GM23248 (cell line): ENCODE measurements around the gene ZDHHC5. TPM values are rescaled to one million over a fixed set of nuclear protein-coding genes. Genes with fewer than 3 reads are reported as not detected.
"Not testable (repeated sequence)": the region's sequence is repeated elsewhere in the genome, so short reads cannot be mapped to it uniquely, and the experiment has no call there.

Experiments
- DNase-seq: peaks from one replicate; pipeline ENCODE4 v3.0.0-alpha.2; 2015
- H2AFZ ChIP-seq: fragments of 200-600 bp; sonication (generic); 2 replicates; pipeline ENCODE4 v1.6.1; 2016; ENCODE audit warnings: antibody characterized with exemption
- H3F3A ChIP-seq: fragments of 200-600 bp; sonication (generic); 2 replicates; pipeline ENCODE4 v1.6.1; 2016; ENCODE audit warnings: mild to moderate bottlenecking, antibody characterized with exemption, mixed run types; ENCODE audit not compliant: insufficient read depth
- H3K27ac ChIP-seq: fragments of 200-600 bp; sonication (generic); 2 replicates; pipeline ENCODE4 v1.5.1; 2016; ENCODE audit warnings: mild to moderate bottlenecking
- H3K27me3 ChIP-seq: fragments of 200-600 bp; sonication (generic); replicated peaks from 2 replicates; pipeline ENCODE4 v1.6.1; 2016; ENCODE audit warnings: mild to moderate bottlenecking; ENCODE audit not compliant: insufficient read depth
- H3K36me3 ChIP-seq: fragments of 200-600 bp; sonication (generic); 2 replicates; pipeline ENCODE4 v1.6.1; 2016; ENCODE audit warnings: low read depth, mild to moderate bottlenecking
- H3K4me1 ChIP-seq: fragments of 200-600 bp; sonication (generic); 2 replicates; pipeline ENCODE4 v1.6.1; 2016; ENCODE audit warnings: mild to moderate bottlenecking; ENCODE audit not compliant: insufficient read depth
- H3K4me2 ChIP-seq: fragments of 200-600 bp; sonication (generic); one replicate; pipeline ENCODE4 v1.6.1; 2016; ENCODE audit warnings: mild to moderate bottlenecking; ENCODE audit not compliant: unreplicated experiment
- H3K4me3 ChIP-seq: fragments of 200-600 bp; sonication (generic); 2 replicates; pipeline ENCODE4 v1.5.1; 2016; ENCODE audit warnings: mild to moderate bottlenecking
- H3K79me2 ChIP-seq: fragments of 200-600 bp; sonication (generic); 2 replicates; pipeline ENCODE4 v1.6.1; 2016; ENCODE audit warnings: mild to moderate bottlenecking; ENCODE audit not compliant: insufficient read depth
- H3K9ac ChIP-seq: fragments of 200-600 bp; sonication (generic); 2 replicates; pipeline ENCODE4 v1.6.1; 2016; ENCODE audit warnings: mild to moderate bottlenecking
- H3K9me2 ChIP-seq: fragments of 200-600 bp; sonication (generic); 2 replicates; pipeline ENCODE4 v1.6.1; 2016; ENCODE audit warnings: mixed run types, mild to moderate bottlenecking, moderate library complexity; ENCODE audit not compliant: insufficient read depth
- H3K9me3 ChIP-seq: fragments of 200-600 bp; sonication (generic); one replicate; pipeline ENCODE4 v1.6.1; 2017; ENCODE audit warnings: low read depth
- H4K20me1 ChIP-seq: fragments of 200-600 bp; sonication (generic); 2 replicates; pipeline ENCODE4 v1.6.0; 2016; ENCODE audit not compliant: insufficient read depth
- EZH2 ChIP-seq: fragments of 200-600 bp; sonication (generic); IDR thresholded peaks from 2 replicates; pipeline ENCODE4 v1.6.1; 2018; ENCODE audit warnings: antibody characterized with exemption, mild to moderate bottlenecking; ENCODE audit not compliant: insufficient read depth, poor library complexity, severe bottlenecking
- EZH2phosphoT487 ChIP-seq: fragments of 200-600 bp; sonication (generic); IDR thresholded peaks from 2 replicates; pipeline ENCODE4 v1.6.1; 2018; ENCODE audit warnings: antibody characterized with exemption, moderate library complexity, mild to moderate bottlenecking, low read depth; ENCODE audit not compliant: insufficient read depth
- WGBS, 2 experiments: methylation state at CpG; one replicate each; pipeline ENCODE4 v1.1.6; 2015 to 2017; ENCODE audit warnings: low lambda C conversion rate in 2 of 2, low coverage in 1 of 2; ENCODE audit errors: missing lambda C conversion rate in 2 of 2; 5-methylcytosine and 5-hydroxymethylcytosine counted together
- in situ Hi-C: fragments of 300-500 bp; cut with MboI; formaldehyde crosslinking; loops from 2 replicates; pipeline ENCODE4 v1.15.0; 2020
- polyA plus RNA-seq: library from polyadenylated mRNA; unstranded; fragments of >200 nt; fragmentation: Nextera tagmentation; extraction: Ambion mirVana; gene quantifications from 2 replicates; pipeline ENCODE4 v1.2.1, GENCODE V29; 2016
- total RNA-seq: library from RNA; depleted of rRNA; stranded (reverse); fragments of >200 nt; shearing (Covaris generic); gene quantifications from 2 replicates; pipeline ENCODE4 v1.2.3, GENCODE V29; 2014

ZDHHC5 gene
- total and polyA plus RNA-seq, 2 experiments from 2014 or later = 35.8 to 52.5 TPM

DNA sequence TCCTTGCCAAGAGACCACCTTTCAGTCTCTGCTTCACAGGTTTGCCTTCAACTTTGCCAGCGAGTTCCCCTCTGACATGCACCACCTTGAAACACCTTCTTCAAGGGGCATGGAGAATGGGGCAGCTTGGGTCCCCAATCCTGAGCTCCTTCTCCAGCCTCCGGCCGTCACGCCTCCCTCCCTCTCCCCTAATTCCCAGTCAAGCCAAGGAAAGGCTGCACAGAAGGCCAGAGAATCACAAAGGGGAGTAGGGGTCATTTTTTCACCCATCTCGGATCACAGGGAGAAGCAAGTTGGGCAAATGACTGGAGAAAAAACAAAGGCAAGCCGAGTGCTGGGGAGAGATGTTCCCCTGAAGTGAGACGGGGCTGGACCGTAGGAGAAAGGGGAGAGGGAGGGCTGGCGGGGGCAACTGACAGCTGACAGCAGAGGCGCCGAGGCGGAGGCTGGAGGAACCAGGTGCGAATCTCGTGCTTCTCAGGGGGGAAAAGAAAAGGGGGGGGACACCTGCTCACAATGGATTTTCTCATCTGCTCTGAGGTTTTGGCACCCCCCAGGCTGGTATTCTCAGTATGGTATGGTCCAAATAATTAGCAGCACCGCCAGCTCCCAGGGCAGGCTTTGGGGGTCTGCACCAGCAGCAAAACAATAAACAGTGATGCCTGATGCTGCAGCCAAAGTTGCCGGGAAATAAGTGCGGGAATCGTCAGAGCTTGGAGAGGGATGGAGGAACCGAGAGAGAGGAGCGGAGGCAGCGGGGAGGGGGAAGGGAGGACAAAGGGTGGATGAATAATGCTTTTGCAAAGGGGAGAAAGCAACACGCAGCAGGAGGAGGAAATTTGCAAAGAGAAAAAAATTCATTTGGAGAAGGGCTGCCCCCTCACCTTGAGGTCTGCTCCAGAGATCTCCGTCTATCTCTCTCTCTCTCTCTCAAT is 18.8 kb upstream of the ZDHHC5 start:
- Histone ChIP-seq H3F3A (peaks cover 17% of the 10 kb centered on the region), H3K4me2 (peak overlapping the region; percentile 98), H3K4me1 (peaks cover 26% of the 10 kb centered on the region), H2AFZ (no peak overlapping the region), H3K27ac (peak overlapping the region; percentile 38; the same call in 1 of the 2 replicates), H3K9ac (peak overlapping the region; percentile 70), H3K9me2 (no peaks in the 10 kb centered on the region), H3K4me3 (peak overlapping the region; percentile 79), H3K36me3 (no peaks in the 10 kb centered on the region), H3K79me2 (no peaks in the 10 kb centered on the region), H4K20me1 (no peaks in the 10 kb centered on the region; the same call in 1 of the 2 replicates), H3K9me3 (no peaks in the 10 kb centered on the region), H3K27me3 (no peaks in the 10 kb centered on the region)
- DNase-seq = peak; percentile 68
- in situ Hi-C loops = no loop called here
- TF ChIP-seq EZH2phosphoT487 = no peak
- no peak for TF ChIP-seq EZH2
- 4 to 5% methylated on average over 21 to 23 of the region's 23 CpGs for WGBS, 2 experiments

DNA sequence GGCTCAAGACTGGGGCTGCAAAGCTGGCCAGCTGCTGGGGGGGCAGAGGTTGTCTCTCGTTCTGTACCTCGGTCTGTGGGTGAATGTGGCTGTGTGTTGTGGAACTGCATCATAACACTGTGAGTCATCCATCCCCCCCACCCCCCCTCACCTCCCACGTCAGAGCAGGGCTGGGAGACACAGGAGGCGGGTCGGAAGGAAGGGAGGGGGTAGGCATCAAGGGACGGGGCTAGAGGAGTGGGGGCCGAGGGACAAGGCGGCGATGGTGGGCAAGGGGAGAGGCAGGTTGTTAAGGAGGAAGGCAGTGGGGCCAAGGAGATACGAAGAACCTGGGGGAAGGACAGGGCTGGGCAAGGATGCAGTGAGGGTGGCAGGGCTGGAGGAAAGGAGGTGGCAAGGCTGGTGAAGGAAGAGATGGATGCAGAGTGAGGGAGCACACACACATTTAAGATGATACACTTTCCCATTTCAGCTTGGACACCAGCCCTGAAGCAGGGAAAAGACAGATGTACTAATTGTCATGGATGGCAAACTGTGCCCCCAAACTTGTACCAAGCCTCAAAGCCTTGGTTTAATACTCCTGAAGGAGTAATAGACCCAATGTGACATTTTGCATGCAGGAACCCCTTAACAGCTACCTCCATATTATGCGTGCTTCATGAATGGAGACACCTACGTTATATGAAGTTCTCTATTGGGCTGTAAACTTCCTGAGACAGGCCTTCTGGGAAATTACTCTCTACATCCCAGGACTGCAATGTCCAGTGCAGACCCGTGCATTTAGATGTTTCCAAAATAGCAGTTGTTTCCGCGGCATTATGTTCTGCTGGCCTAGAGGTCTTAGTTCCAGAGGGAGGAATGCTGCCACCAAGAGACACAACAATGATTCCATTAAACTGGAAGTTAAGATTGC is 17.8 kb upstream of the ZDHHC5 start, which contains the start of gene YPEL4:
TSS of gene YPEL4 (minus strand) at position 87 of the 913 bp plus-strand sequence. CDS start 2,805 bp downstream, outside the sequence.
- H3K27me3 ChIP-seq = no peaks in the 10 kb centered on the region
- no peaks in the 10 kb centered on the region for H3K9me2 ChIP-seq
- peak; percentile 88 for DNase-seq
- WGBS, 2 experiments = 7 to 18% methylated on average over 6 to 15 of the region's 15 CpGs
- H3K4me1 ChIP-seq = peaks cover 26% of the 10 kb centered on the region
- no peaks in the 10 kb centered on the region for H3K36me3 ChIP-seq
- H3F3A ChIP-seq = peaks cover 11% of the 10 kb centered on the region; the same call in 1 of the 2 replicates
- TF ChIP-seq EZH2phosphoT487 (no peak), EZH2 (no peak)
- peak within 1 kb of the TSS; percentile 51; the same call in 1 of the 2 replicates for H2AFZ ChIP-seq
- no peaks in the 10 kb centered on the region for H3K9me3 ChIP-seq
- peak within 1 kb of the TSS; percentile 70 for H3K9ac ChIP-seq
- H3K79me2 ChIP-seq = no peaks in the 10 kb centered on the region
- in situ Hi-C loops = no loop called here
- H4K20me1 ChIP-seq = no peaks in the 10 kb centered on the region; the same call in 1 of the 2 replicates
- peak within 1 kb of the TSS; percentile 98 for H3K4me2 ChIP-seq
- H3K4me3 ChIP-seq = peak within 1 kb of the TSS; percentile 79
- peak within 1 kb of the TSS; percentile 38; the same call in 1 of the 2 replicates for H3K27ac ChIP-seq

DNA sequence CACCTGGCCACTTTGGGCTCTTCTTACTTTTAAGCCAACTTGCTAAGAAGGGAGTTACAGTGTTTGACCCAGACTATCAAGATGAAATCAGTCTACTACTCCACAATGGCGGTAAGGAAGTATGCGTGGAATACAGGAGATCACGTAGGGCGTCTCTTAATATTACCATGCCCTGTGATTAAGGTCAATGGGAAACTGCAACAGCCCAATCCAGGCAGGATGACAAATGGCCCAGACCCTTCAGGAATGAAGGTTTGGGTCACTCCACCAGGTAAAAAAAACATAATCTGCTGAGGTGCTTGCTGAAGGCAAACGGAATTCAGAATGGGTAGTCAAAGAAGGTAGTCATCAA is 17.2 kb upstream of the ZDHHC5 start:
- Histone ChIP-seq H3K9me3 (no peaks in the 10 kb centered on the region), H3K4me1 (peaks cover 26% of the 10 kb centered on the region), H3K9ac (no peak overlapping the region), H3F3A (peaks cover 11% of the 10 kb centered on the region; the same call in 1 of the 2 replicates), H3K4me3 (no peak overlapping the region), H3K27ac (no peak overlapping the region), H2AFZ (no peak overlapping the region), H4K20me1 (no peaks in the 10 kb centered on the region), H3K79me2 (no peaks in the 10 kb centered on the region), H3K4me2 (no peak overlapping the region), H3K9me2 (no peaks in the 10 kb centered on the region), H3K36me3 (no peaks in the 10 kb centered on the region), H3K27me3 (no peaks in the 10 kb centered on the region)
- no peak for DNase-seq
- 46 to 50% methylated on average over 5 of the region's 5 CpGs for WGBS, 2 experiments
- no peak for TF ChIP-seq EZH2
- TF ChIP-seq EZH2phosphoT487 = no peak
- in situ Hi-C loops = no loop called here

DNA sequence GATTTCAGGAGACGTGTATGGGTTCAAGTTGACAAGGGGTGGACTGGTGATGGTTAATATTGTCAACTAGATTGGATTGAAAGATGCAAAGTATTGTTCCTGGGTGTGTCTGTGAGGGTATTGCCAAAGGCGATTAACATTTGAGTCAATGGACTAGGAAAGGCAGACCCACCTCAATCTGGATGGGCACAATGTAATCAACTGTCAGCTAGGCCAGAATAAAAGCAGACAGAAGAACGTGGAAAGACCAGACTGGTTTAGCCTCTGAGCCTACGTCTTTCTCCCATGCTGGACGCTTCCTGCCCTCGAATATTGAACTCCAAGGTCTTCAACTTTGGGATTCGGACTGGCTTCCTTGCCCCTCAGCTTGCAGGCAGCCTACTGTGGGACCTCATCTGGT is 16.5 kb upstream of the ZDHHC5 start:
- no peak for TF ChIP-seq EZH2
- TF ChIP-seq EZH2phosphoT487 = no peak
- no peak overlapping the region for H3K4me3 ChIP-seq
- H3K79me2 ChIP-seq = no peaks in the 10 kb centered on the region
- no peaks in the 10 kb centered on the region for H3K36me3 ChIP-seq
- H3K4me2 ChIP-seq = no peak overlapping the region
- peaks cover 26% of the 10 kb centered on the region for H3K4me1 ChIP-seq
- H3K27ac ChIP-seq = no peak overlapping the region
- in situ Hi-C loops = no loop called here
- WGBS, 2 experiments = 50% methylated on average over 7 of the region's 7 CpGs
- no peaks in the 10 kb centered on the region for H3K9me2 ChIP-seq
- no peaks in the 10 kb centered on the region for H3K27me3 ChIP-seq
- peaks cover 11% of the 10 kb centered on the region for H3F3A ChIP-seq
- H3K9ac ChIP-seq = no peak overlapping the region
- no peak for DNase-seq
- H2AFZ ChIP-seq = no peak overlapping the region
- no peaks in the 10 kb centered on the region for H3K9me3 ChIP-seq
- H4K20me1 ChIP-seq = no peaks in the 10 kb centered on the region

DNA sequence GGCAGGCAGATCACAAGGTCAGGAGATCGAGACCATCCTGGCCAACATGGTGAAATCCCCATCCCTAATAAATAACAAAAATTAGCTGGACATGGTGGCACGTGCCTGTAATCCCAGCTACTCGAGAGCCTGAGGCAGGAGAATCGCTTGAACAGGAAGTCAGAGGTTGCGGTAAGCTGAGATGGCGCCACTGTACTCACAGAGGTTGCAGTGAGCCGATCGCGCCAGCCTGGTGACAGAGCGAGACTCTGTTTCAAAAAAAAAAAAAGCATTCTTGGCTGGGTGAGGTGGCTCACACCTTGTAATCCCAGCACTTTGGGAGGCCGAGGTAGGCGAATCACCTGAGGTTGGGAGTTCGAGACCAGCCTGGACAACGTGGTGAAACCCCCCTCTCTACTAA is 15.7 kb upstream of the ZDHHC5 start:
- H3K27ac ChIP-seq, H2AFZ ChIP-seq, DNase-seq, in situ Hi-C loops, H3K36me3 ChIP-seq, H3K9me3 ChIP-seq, H3K79me2 ChIP-seq, H3K9ac ChIP-seq, H4K20me1 ChIP-seq, H3K27me3 ChIP-seq, H3K9me2 ChIP-seq, H3K4me2 ChIP-seq, H3K4me3 ChIP-seq: not testable (repeated sequence)
- peaks cover 11% of the 10 kb centered on the region for H3F3A ChIP-seq
- WGBS, 2 experiments = 80 to 81% methylated on average over 14 of the region's 14 CpGs
- H3K4me1 ChIP-seq = peaks cover 23% of the 10 kb centered on the region
